ENCODE measurements around the gene MED26. TPM values are rescaled to one million over a fixed set of nuclear protein-coding genes. Genes with fewer than 3 reads are reported as not detected.

Gene MED26
- total and polyA plus RNA-seq, 2 of the 13 experiments (the other 11 are each of a cell fraction or from before 2014, with no cell fraction given): 3.5 to 3.8 TPM

- TF ChIP-seq SNAPC4 (CRISPR knock-in tag; IDR thresholded peaks at IDR 0.05): 0 out of 2 replicates have a peak, but pooled peaks have one; percentile 44
- TF ChIP-seq ZBTB38 (CRISPR knock-in tag; IDR thresholded peaks at IDR 0.05): 0 out of 2 replicates have a peak, but pooled peaks have one; percentile 10
- 0 out of 2 replicates have a peak, but pooled peaks have one; percentile 41 for TF ChIP-seq ZBTB7A (CRISPR knock-in tag; IDR thresholded peaks at IDR 0.05)
- 0 out of 2 replicates have a peak, but pooled peaks have one; percentile 22 for TF ChIP-seq GATA4 (IDR thresholded peaks at IDR 0.05; ENCODE audit: borderline replicate concordance, low read depth)
- TF ChIP-seq ZKSCAN1 (IDR thresholded peaks at IDR 0.05; ENCODE audit: low read length): no peak
- TF ChIP-seq ZKSCAN5 (CRISPR knock-in tag; IDR thresholded peaks at IDR 0.05): no peak
- TF ChIP-seq ZNF331 (CRISPR knock-in tag; IDR thresholded peaks at IDR 0.05): peak; percentile 17; the same call in 1 of the 2 replicates
- peak; percentile 43 for TF ChIP-seq POLR2G (IDR thresholded peaks at IDR 0.05; ENCODE audit: low read depth, low read length)
- TF ChIP-seq RBM39 (IDR thresholded peaks at IDR 0.05; ENCODE audit: low read depth, low read length, poor library complexity, severe bottlenecking): peak; percentile 7
- peak; percentile 64; the same call in 1 of the 2 replicates for TF ChIP-seq LBX2 (CRISPR knock-in tag; IDR thresholded peaks at IDR 0.05; ENCODE audit: borderline replicate concordance)
- TF ChIP-seq IKZF1 (IDR thresholded peaks at IDR 0.05): no peak
- TF ChIP-seq HDAC1 (CRISPR knock-in tag; IDR thresholded peaks at IDR 0.05): peak; percentile 42
- no peak for TF ChIP-seq ZNF740 (CRISPR knock-in tag; IDR thresholded peaks at IDR 0.05)
- no peak for TF ChIP-seq PRPF4 (IDR thresholded peaks at IDR 0.05; ENCODE audit: low read depth, low read length, poor library complexity, severe bottlenecking)
- TF ChIP-seq TMF1 (CRISPR knock-in tag; IDR thresholded peaks at IDR 0.05; ENCODE audit: low read depth): peak; percentile 46; the same call in 1 of the 2 replicates
- peak; percentile 16 for TF ChIP-seq MED8 (CRISPR knock-in tag; IDR thresholded peaks at IDR 0.05; ENCODE audit: insufficient replicate concordance)
- peak; percentile 19; the same call in 1 of the 2 replicates for TF ChIP-seq SAFB2 (CRISPR knock-in tag; IDR thresholded peaks at IDR 0.05; ENCODE audit: borderline replicate concordance, low read depth)
- no peak for TF ChIP-seq THAP8 (CRISPR knock-in tag; IDR thresholded peaks at IDR 0.05; ENCODE audit: borderline replicate concordance)
- no peak for TF ChIP-seq YY1 (IDR thresholded peaks at IDR 0.05; ENCODE audit: insufficient read depth, insufficient replicate concordance, low read depth, low read length)
- no peak; the same call in none of the 2 replicates for TF ChIP-seq PHF8 (CRISPR knock-in tag; IDR thresholded peaks at IDR 0.05)
Observed at GRCh38 chr19:16660763-16661479, 32.9 kb upstream of the MED26 start, which contains the start of gene TMEM38A (continued).
